H1 (cell line): ENCODE data around the gene ADTRP.

Experiments
- ATF2 ChIP-seq: IDR thresholded peaks from 2 replicates; pipeline ENCODE4 v1.6.1; 2012; ENCODE audit warnings: low read length, inconsistent platforms
- CHD1 ChIP-seq: IDR thresholded peaks from 2 replicates; pipeline ENCODE4 v1.6.1; 2012; ENCODE audit warnings: low read depth, low read length, improper control_type of control experiment
- EP300 ChIP-seq, 2 experiments: IDR thresholded peaks; 1 replicate in 1 of 2; 2 replicates in 1 of 2; pipeline ENCODE4 v1.6.1; 2011 to 2012; ENCODE audit warnings: low read depth in 2 of 2, low read length in 2 of 2, mild to moderate bottlenecking in 2 of 2, borderline replicate concordance in 1 of 2, inconsistent platforms in 1 of 2, moderate library complexity in 1 of 2
- EZH2 ChIP-seq: fragments of 200-600 bp; sonication (generic); IDR thresholded peaks from 2 replicates; pipeline ENCODE4 v1.7.1; 2012; ENCODE audit warnings: low read depth, mild to moderate bottlenecking, moderate library complexity, low read length, inconsistent platforms; ENCODE audit not compliant: severe bottlenecking
- GTF2F1 ChIP-seq: IDR thresholded peaks from 2 replicates; pipeline ENCODE4 v1.6.1; 2012; ENCODE audit warnings: low read depth, low read length, improper control_type of control experiment, borderline replicate concordance
- HDAC2 ChIP-seq, 2 experiments: fragments of 300-600 bp in 1 of 2; sonication (generic) in 1 of 2; IDR thresholded peaks; 2 replicates each; pipeline ENCODE4 v1.6.1; 2011 to 2012; ENCODE audit warnings: low read depth in 2 of 2, low read length in 2 of 2, mild to moderate bottlenecking in 2 of 2, moderate library complexity in 2 of 2, borderline replicate concordance in 1 of 2, inconsistent platforms in 1 of 2
- JUN ChIP-seq: IDR thresholded peaks from 2 replicates; pipeline ENCODE4 v1.6.1; 2011; ENCODE audit warnings: low read depth, mild to moderate bottlenecking, improper control_type of control experiment, low read length
- POLR2AphosphoS5 ChIP-seq: IDR thresholded peaks from 2 replicates; pipeline ENCODE4 v1.6.1; 2011; ENCODE audit warnings: low read depth, low read length
- RAD21 ChIP-seq, 2 experiments: IDR thresholded peaks in 1 of 2; conservative IDR thresholded peaks in 1 of 2; 2 replicates each; pipeline ENCODE4 v1.6.1; 2011; ENCODE audit warnings: low read depth in 2 of 2, low read length in 2 of 2, improper control_type of control experiment in 1 of 2, inconsistent platforms in 1 of 2, mild to moderate bottlenecking in 1 of 2, moderate library complexity in 1 of 2
- RXRA ChIP-seq: IDR thresholded peaks from 2 replicates; pipeline ENCODE4 v1.6.1; 2011; ENCODE audit warnings: low read depth, mild to moderate bottlenecking, low read length, moderate library complexity; ENCODE audit not compliant: insufficient read depth
- SP4 ChIP-seq: IDR thresholded peaks from 2 replicates; pipeline ENCODE4 v1.6.1; 2012; ENCODE audit warnings: low read length, inconsistent platforms
- TBP ChIP-seq: IDR thresholded peaks from 2 replicates; pipeline ENCODE4 v1.6.1; 2011; ENCODE audit warnings: low read depth, low read length, improper control_type of control experiment
- ZNF274 ChIP-seq: IDR thresholded peaks from 2 replicates; pipeline ENCODE4 v1.7.0; 2012; ENCODE audit warnings: low read length, borderline replicate concordance; ENCODE audit errors: extremely low read depth
- TF ChIP-seq, protein P1 (sequence below), 3 experiments: IDR thresholded peaks; 1 replicate in 2 of 3; 2 replicates in 1 of 3; pipeline versions ENCODE4 v1.5.1 to v1.6.1; 2011; ENCODE audit warnings: low read length in 3 of 3, mild to moderate bottlenecking in 3 of 3, inconsistent platforms in 2 of 3, low read depth in 1 of 3, moderate library complexity in 1 of 3; ENCODE audit not compliant: insufficient read depth in 1 of 3; ENCODE audit errors: control extremely low read depth in 1 of 3

DNA sequence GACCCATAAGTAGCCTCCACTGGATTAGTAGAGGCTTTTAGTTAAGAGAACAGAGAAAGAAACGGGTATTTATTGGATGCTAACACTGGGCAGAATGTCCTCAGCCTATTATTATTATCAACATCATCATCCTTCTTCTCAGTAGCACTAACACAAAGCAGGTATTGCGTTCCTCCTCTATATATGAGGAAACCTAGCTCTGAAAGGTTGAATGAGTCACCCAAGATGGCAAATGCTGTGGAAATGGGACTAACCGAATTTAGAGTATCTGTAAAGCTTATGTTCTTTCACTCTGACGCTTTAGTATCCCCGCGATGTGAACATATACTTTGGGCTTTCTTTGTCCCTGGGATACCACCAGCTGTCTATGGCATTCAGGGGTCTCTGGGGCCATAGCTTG is 77.0 kb downstream of the ADTRP start:
- TF ChIP-seq CHD1: no peak
- TF ChIP-seq ATF2: no peak
- TF ChIP-seq, protein P1, sequence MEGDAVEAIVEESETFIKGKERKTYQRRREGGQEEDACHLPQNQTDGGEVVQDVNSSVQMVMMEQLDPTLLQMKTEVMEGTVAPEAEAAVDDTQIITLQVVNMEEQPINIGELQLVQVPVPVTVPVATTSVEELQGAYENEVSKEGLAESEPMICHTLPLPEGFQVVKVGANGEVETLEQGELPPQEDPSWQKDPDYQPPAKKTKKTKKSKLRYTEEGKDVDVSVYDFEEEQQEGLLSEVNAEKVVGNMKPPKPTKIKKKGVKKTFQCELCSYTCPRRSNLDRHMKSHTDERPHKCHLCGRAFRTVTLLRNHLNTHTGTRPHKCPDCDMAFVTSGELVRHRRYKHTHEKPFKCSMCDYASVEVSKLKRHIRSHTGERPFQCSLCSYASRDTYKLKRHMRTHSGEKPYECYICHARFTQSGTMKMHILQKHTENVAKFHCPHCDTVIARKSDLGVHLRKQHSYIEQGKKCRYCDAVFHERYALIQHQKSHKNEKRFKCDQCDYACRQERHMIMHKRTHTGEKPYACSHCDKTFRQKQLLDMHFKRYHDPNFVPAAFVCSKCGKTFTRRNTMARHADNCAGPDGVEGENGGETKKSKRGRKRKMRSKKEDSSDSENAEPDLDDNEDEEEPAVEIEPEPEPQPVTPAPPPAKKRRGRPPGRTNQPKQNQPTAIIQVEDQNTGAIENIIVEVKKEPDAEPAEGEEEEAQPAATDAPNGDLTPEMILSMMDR (IDR thresholded peaks at IDR 0.05; ENCODE audit: control extremely low read depth in 1 of 3, insufficient read depth in 1 of 3, low read depth in 1 of 3, low read length in 3 of 3): no peak
- no peak for TF ChIP-seq RXRA
- no peak for TF ChIP-seq HDAC2 (IDR thresholded peaks at IDR 0.05; ENCODE audit: borderline replicate concordance in 1 of 2, low read depth in 2 of 2, low read length in 2 of 2)
- TF ChIP-seq EZH2: no peak
- no peak for TF ChIP-seq GTF2F1
- TF ChIP-seq EP300 (IDR thresholded peaks at IDR 0.05; ENCODE audit: borderline replicate concordance in 1 of 2, low read depth in 2 of 2, low read length in 2 of 2): no peak
- no peak for TF ChIP-seq SP4
- no peak for TF ChIP-seq JUN
- TF ChIP-seq ZNF274: no peak
- TF ChIP-seq POLR2AphosphoS5: no peak
- TF ChIP-seq TBP: no peak
- TF ChIP-seq RAD21 (IDR thresholded peaks at IDR 0.05 in 1 of 2, conservative IDR thresholded peaks at IDR 0.05 in 1 of 2; ENCODE audit: low read depth in 2 of 2, low read length in 2 of 2): no peak
